GM18519 (cell line): Measurements from ENCODE around the gene SHTN1.
A peak's percentile ranks its signal among the peaks of the same experiment; 100 is the strongest.

Experiments used
- ATAC-seq: cut with Tn5 transposase; IDR thresholded peaks from one replicate; pipeline ENCODE4 v1.9.1; 2021; ENCODE audit warnings: mild to moderate bottlenecking, moderate library complexity; ENCODE audit not compliant: unreplicated experiment, low FRiP score

The SHTN1 gene, protein sequence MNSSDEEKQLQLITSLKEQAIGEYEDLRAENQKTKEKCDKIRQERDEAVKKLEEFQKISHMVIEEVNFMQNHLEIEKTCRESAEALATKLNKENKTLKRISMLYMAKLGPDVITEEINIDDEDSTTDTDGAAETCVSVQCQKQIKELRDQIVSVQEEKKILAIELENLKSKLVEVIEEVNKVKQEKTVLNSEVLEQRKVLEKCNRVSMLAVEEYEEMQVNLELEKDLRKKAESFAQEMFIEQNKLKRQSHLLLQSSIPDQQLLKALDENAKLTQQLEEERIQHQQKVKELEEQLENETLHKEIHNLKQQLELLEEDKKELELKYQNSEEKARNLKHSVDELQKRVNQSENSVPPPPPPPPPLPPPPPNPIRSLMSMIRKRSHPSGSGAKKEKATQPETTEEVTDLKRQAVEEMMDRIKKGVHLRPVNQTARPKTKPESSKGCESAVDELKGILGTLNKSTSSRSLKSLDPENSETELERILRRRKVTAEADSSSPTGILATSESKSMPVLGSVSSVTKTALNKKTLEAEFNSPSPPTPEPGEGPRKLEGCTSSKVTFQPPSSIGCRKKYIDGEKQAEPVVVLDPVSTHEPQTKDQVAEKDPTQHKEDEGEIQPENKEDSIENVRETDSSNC

DNA sequence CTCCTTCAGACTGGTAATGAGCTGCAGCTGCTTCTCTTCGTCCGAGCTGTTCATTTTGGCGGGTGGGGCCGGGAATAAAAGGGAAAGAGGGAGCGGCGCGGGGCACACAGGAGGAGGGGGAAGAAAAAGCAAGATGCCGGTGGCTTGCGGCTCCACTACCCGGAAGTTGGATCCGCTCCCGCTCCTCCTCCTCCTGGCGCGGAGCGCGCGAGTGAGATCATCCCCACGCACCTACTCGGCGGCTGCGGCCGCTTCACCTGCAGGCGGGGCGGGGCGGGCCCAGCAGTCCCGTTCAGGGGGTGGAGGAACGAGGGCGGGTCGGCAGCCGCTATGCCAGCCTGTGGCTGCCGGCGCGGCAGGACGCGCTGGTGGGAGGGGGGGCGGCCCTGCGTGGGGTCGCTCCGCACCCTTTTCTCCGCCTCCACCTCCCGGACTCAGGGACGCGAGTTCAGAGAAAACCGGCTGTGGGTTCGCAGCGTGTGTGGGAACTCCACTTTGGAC is at the start of gene SHTN1:
SHTN1 (minus strand) TSS at position 162 of the 501 bp plus-strand sequence; CDS start at position 54, 108 bp downstream.
- ATAC-seq, result peak; percentile 40

DNA sequence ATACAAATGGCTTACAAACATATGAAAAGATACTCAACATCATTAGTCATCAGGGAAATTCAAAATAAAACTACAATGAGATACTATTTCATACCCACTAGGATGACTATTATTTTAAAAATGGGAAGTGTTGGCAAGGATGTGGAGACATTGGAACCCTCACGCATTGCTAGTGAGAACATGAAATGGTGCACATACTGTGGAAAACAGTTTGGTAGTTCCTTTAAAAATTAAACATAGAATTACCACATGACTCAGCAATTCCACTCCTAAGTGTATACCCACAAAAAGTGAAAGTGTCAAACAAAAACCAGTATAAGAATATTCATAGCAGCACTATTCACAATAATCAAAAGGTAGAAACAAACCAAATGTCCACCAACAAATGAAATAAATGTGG is 48.5 kb upstream of the SHTN1 start:
- ATAC-seq, result no peak

DNA sequence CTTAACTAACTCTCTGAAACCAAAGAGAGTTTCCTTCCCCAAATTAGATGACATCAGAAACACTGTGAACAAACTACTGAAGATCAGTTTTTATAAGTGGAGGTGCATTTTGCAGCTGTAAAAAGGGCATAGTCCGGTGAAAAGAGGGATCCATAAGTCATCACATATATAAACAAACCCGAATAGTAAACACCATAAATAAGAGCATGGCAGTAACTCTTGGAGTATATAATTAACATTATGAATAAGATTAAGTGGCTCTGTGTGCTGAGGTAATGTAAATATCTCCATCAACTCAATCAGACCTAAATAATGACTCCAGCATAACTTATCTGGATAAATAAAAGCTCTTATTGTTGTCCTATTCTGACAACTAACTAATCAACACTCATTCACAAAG is 43.0 kb upstream of the SHTN1 start:
- no peak for ATAC-seq

DNA sequence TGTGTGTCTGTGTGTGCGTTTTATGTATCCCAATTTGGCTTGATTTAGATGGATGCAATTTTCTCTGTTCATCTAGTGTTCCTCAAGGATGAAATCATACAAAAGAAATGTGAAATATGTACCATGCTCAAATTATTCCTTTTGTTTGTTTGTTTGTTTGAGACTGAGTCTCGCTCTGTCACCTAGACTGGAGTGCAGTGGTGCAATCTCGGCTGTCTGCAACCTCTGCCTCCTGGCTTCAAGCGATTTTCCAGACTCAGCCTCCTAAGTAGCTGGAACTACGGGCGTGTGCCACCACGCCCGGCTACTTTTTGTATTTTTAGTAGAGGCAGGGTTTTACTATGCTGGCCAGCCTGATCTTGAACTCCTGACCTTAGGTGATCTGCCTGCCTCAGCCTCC is 11.3 kb upstream of the SHTN1 start:
- no peak for ATAC-seq

DNA sequence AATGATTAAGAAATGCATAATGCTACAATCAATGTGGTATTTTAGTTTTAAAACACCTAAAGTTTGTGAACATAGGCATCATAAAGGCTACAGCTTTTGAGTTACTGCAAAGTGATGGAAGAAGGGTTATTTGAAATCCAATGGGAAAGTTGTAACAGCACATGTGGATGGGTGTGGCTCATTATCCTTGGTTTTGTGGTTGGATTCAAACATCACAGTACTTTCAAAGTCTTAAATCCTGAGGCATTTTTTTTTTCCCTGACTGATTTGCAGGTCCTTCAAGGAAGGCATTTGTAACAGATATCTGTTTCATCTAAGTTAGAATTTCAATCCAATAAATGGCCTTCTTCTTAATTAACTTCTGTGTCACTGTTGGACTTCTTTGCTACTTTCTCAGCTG is 9.8 kb upstream of the SHTN1 start:
- no peak for ATAC-seq

DNA sequence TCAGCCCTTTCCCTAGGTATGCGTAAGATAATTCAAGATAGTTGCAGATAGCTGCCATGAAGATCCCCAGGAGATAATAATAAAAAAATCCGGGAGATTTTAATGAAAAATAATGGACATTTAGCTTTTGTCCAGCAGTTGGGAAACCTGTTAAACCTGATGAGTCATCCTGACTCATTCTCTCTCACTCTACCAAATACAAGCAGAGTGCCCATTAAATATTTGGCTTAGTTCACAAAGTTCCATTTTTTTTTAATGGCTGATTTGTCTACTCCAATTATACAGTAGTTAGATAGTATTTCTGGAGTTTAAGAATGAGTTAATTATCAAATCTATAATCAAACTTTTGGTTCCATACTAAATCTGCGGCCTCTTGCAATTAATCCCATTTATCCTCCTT is 2.1 kb upstream of the SHTN1 start:
- ATAC-seq, result no peak

DNA sequence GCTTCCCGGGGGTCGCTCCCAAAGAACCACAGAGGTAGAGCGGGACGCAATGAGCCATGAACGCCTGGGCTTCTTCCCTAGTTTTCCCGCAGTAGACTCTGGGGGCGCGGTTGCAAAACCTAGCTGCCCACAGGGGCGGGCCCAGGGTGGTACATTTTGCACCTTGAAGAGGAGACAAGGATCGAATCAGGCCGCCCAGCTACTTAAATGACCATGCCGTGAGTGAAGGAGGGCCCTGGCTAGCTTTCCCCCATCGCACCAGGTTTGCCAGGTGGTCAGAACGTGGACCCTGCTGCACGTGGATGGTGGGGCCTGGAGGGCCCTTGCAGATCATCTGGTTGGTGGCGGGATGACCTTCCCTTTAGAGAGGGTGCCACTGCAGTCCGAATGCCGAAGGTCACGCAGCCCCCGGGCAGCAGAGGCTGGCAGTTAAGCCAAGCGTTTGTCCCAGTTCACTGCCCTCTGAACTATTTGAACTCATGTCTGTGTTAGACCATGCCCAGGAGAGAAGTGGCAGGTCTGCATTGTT is 604 bp upstream of the SHTN1 start:
- ATAC-seq, result no peak

DNA sequence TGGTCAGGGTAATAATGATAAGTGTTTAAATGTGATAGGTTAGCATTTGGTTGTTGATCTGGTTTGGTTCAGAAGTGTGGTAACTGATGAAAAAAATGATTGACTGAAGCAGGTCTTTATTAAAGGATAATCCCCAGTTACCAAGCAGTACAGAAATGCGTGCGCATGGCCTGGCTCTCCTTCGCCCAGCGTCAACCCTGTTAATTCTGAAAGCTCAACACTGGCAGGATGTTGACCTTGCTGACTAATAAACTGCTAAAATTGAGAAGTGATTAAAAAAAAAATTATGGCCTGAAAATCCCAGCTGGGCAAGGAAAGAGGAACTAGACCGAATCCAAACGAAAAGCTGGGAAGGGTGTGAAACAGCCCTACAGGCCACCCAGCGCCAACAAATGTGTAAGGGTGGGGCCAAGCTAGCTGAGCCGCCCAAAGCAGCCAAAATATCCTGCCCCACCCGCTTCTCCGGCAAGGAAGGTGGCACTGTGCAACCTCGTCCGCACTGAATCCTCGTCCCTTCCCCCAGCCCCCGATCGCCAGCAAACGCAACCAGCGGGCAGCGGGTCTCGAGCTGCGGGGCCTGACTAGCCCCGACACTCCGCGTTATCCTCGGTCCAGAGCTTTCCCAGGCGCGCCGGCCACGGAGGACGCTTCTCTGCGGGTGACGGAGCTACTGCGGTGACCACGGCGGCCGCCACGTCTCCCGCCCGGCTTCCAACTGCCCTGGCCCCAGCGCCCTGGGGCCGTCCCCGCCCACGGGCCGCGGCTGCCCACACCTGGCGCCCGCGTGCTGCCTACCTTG is 561 bp downstream of the SHTN1 start:
- peak; percentile 28 for ATAC-seq

DNA sequence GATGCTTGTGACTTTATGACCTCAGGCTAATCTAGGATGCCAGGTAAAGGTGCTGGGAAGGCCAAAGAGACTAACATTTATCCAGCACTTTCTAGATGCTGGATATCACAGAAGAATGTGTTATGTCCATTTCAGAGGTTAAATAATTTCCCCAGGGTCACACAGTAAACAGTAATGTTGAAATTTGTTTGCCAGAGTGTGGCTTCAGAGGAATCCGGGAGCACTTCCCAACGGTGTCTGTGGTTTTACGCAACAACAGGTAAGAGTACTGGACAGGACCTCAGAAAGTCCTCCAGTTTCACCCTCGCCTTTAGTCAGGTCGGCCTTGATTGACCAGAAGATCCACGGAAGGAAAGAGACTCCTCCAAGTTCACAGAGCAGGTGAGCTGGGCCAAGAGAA is 1.7 kb downstream of the SHTN1 start:
- no peak for ATAC-seq

DNA sequence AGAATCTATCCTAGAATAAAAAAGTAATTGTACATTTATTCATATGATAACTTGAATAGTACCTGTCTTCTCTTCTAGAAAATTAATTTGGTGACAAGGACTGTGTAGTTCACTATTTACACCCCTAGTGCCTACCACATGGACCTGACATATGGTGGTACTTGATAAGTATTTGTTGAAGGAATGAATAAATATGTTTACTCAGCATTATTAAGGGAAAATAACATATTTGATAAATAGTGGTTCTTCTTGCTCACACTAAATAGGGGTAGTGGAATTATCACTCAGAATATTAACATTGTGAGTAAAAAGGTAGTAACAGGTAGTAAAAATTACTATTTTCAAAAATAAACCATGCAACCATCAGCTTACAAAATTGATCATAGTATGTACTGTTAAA is 2.8 kb downstream of the SHTN1 start:
- no peak for ATAC-seq

DNA sequence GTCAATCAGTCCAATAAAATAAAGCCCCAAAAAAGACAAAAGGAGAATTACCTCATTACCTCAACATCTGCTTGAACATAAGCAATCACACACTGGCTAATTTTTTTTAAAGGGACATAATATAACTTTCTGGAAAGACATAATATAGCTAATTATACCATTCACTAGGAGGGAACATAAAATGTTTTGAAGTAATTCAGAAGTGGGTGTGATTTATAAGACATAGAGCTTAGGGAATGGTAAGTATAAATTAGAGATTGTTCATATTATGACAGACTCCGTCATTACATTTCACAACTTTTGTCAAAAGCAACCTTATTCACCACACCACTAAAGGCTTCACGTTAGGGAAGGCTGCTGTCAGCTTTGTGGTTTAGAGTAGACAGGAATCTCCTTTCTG is 3.8 kb downstream of the SHTN1 start:
- ATAC-seq, result no peak

DNA sequence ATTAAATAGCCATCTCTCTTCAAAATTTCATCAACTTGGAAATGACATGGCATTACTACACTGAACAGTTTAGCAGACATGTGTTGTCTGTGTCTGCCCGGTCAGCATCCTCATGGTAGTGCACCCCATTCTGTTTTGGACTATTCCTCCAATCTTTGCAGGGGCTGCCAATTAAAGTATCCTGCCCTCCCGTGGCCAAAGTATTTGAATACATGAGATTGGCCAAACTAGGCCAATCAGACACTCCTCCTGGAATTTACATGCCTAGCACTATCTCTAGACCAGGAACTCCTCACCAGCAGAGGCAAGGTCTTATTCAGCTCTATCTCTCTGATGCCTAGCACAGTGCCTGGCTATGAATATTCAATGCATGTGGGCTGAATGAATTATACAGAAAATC is 4.4 kb downstream of the SHTN1 start:
- ATAC-seq, result no peak

DNA sequence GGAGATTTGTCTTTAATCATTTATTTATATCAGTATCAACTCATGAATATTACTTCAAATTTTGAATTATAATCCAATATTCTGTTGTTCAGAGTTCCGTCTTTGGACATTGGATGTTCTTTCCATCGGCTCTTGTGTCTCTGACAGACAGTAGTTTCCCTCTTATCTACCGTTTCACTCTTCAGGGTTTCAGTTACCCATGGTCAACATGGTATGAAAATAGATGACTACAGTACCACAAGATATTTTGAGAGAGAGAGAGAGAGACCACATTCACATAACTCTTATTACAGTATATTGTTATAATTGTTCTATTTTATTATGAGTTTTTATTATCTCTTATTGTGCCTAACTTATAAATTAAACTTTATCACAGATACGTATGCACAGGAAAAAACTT is 6.8 kb downstream of the SHTN1 start:
- no peak for ATAC-seq

DNA sequence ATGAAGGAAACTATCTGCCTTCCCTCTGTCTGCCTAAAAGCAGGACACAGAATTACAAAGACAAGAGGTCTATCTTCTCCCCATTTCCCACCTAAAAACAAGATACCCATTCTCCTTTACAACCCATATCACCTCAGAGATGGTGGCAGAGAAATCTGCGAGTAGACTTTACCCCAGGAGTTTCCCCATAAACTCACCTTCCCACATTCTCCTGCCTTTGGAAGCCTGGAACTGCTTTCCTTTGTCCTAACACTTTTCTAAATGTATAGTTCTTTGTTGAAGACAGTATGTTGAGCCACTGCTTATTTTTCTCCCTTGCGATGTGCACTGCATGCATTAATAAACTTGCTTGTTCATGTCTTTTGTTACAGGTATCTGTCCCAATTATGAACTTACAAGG is 8.0 kb downstream of the SHTN1 start:
- no peak for ATAC-seq

DNA sequence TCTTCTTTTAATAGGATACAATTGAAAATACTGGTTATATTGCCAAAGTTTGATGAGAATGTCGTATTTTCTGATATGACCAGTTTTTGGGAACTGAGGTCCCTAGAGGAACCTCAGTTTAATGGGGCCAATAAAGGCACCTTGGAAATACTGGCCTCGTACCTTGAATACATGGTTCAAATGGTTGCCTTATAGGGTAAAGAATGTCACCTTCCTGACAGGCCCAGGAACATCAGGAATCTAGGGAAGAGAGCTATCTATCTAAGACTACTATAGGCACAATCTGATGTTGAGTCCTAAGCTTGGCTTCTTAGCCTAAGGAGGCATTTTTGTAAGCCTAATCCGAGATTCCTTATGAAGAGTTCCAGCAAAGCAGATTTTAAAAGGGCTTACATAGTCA is 9.3 kb downstream of the SHTN1 start:
- ATAC-seq, result no peak

DNA sequence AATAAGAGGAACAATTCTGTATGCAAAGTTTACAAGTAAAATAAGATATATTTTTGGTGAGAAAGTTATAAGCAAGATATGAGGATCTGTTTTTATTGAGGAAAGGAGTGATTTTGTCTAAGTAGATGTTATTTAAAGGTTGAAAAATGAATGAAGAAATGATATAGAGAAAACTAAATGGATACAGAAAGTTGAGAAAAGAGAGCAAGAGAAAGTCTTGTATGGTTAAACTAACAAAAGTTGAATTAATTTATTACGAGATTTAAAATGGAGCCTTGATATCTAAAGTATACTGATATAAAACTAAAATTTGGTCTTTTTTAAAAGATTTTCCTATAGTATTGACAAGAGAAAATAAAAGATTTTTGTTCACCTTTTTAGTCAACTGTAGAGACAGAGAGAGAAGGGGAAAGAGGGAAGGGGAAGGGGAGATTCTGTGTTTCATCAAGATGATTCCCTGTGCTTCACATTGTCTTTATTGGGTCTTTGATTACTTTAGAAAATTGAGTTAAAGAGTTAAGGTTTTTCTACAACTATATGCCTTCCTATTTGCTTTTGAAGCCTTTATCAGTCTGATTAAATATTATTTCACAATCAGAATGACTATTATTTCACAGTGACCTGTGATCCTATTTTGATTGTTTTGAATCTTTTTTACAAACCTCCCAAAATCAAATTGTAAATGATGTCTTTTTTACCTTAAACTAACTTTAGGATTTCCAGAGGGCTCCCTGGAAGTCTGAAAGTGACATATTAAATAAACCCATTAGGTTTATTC is 10.7 kb downstream of the SHTN1 start:
- no peak for ATAC-seq

DNA sequence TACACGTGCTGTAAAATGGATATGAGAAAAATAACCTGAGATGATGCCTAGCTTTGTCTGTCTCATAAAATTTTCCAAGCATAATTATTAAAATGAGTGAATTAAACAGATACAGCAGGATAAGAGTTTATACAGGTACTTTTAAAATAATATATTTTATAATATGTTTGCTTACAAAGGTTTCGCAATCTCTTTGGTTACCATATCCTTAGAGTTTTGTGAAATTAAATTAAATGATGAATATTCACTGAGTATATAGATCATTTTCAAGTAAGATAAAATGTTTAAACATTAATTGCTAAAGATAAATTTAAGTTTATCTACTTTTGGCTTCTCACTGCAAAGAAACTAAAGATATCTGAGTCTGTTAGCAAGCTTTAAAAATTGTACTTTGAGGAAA is 11.4 kb downstream of the SHTN1 start:
- ATAC-seq, result no peak

DNA sequence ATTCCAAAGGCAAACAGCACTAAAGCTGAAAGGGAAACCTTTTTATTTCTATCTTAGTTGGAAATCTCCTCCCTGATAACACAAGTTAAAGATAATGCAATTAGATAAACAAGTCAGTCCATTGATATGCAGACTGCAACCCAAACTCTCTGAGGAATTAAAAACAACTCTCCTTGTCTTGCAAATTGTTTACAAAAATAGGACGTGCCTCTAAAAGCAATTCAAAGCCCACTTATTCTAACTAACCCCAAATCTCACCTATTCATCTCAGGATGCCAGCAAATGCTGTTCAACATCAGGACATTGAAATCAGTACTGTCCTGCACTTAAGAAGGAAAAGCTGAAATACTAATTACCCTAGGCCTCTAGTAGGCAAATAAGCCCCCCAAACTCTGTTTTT is 12.8 kb downstream of the SHTN1 start:
- no peak for ATAC-seq

DNA sequence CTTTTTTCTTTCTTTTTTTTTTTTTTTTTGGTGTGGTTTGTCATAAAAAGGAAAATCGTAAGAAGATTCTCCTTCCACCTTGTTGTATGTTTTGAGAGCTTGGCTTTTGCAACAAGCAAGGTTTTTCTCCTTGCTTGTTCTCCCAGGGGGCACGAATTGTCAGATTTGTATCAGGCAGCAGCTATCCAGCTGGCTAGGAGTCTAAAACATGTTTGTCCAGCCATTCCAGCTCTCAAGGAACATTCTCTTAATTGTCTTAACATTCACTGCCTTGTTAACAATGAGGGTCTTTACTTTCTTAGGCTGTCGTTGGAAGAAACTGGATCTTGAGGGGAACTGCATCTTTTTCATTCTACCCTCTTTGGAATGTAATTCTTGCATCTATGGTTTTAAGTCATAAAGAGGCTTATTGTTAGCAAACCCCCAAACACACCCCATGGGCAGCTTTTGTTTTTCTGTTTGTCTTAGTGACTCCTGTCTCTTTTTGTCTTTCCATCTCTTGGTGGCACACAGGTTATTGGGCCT is 14.6 kb downstream of the SHTN1 start:
- ATAC-seq, result no peak

DNA sequence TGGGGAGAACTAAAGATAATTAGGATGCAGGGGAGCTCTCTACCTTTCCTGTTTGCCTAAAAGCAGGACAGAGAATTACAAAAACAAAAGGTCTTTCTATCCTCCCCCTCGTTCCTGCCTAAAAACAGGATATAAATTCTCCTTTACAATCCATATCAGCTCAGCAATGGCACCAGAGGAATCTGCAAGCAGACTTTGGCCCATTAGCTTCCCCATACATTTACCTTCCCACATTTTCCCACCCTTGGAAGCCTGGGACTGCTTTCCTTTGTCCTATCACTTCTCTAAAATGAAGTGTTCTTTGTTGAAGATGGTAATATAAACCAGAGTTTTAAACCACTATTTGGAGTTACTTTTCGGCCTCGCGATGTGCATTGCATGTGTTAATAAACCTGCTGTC is 15.5 kb downstream of the SHTN1 start:
- no peak for ATAC-seq
